SKM-1 treated with dmso at 0.1 percent for 144 hours (cell line): ENCODE results near the gene UNC5C.

Source experiments
- DNase-seq: peaks from one replicate; lab custom pipeline; 2025; ENCODE audit not compliant: unreplicated experiment; lab: John Stamatoyannopoulos, UW

Gene UNC5C

DNA sequence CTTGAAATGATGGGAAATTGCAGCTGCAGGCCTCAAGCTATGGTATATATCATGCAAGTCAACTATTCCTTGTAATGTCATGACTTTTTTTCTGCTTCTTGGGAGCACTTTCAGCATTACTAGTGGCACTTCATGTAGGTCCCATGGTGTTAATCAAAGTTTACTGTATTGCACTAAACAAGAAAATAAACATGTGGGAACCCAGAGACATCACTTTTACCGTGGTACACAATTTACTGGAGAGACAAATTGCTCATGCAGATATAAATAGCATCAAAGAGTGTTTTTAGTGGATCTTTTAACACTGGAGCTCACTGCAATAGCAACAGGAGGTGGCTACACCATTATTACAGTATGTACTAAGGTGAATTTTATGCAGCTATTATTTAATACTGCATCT lies 79.2 kb downstream of the UNC5C start:
- no peak for DNase-seq

DNA sequence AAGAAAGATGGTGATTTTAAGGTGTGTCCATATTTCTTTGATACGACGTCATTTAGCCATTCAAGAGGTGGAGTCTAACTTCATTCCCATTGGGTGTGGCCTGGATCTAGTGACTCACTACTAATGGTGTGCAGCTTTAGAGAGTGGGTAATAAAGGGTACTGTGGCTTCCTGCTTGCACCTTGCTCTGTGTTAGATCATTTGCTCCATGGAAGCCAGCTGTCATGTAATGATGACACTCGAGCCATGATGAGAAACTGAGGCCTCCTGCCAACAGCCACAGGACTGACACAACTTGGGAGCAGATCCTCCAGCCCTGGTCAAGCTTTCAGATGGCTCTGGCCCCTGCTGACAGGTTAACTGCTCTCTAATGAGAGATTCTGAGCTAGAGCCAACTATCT lies 82.0 kb downstream of the UNC5C start:
- DNase-seq: no peak

DNA sequence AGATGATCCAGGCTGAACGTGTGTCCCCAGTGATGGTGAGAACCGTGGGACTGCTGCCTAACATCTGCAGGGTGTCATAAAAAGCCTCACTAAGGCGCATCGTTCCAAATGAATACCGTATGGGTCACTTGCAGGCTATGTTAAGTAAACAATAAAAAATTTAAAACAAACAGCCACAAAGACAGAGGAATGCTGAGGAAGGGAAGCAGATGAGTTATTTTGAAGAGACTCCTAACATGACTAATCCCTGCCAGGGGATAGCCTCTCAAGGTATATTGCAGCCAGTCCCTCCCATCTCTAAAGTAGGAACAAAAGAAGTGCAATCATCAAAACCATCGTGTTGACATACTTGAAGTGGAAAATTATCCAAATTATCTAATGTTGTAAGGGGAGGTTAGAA lies 83.8 kb downstream of the UNC5C start:
- no peak for DNase-seq

DNA sequence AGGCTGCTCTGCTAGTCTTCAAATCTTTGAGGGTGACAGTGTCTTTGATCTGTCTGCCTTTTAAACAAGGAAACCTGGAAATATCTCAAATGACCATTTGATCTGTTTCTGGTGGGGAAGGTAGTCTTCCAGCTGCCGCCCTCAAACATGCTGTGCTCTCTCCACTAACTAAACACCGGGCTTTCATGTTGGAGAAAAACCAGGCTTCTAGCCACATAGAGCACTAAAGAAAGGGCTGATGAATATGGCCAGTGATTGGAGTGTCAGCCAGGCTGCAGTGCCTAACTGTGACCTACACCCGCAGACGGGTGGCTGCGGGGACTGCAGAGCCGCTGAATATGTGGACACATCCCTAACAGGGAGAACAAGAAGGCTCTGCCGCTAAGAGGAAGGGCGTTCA lies 85.9 kb downstream of the UNC5C start:
- no peak for DNase-seq

DNA sequence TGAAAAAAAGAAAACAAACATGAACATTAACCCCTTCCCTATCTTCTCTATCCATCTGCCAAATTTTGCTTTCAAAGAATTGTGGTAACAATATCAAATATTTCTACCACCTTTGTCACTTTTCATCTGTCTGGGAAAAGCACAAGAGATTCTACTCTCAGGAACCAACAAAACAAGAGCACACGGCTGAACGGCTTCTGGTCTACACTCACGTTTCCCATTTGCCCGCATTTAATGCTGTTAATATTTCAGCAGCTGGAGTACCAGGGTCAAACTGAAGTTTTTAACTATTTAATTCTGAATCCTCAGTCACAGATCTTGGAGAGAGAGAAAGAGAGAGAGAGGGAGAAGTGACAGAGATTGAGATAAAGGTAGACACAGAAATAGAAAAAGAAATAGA lies 91.4 kb downstream of the UNC5C start:
- no peak for DNase-seq

DNA sequence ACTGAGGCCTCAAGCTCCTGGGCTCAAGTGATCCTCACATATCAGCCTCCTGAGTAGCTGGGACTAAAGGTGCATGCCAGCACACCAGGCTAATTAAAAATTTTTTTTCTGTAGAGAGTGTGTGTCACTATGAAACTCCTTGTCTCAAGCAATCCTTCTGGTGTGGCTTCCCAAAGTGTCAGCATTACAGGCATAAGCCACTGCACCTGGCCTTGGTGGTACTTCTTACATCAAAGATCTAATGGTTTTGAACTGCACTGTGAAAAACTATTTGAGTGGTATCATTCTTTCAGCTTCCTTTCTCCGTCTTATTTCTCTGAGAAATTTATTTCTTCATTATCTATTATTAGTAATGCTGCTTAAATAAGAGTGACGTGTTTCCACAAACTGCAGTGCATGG lies 98.5 kb downstream of the UNC5C start:
- DNase-seq: no peak

DNA sequence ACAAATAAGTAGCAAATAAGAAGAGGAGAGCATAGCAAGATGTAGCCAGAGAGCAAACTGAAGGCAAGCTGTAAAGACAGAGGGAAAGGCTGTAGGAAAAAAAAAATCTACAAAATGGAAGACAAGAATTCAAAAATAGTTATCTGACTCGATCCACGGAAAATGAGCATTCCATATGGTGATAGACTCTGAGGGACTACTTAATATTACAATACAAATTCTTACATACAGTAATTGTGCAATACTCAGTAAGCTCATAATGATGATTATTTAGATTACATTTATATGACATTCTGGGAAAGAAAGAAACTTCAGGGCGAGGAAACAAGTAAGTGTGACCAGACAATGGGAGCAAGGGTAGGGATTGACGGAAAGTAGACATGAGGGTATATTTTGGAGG lies 102.6 kb downstream of the UNC5C start:
- DNase-seq: no peak

DNA sequence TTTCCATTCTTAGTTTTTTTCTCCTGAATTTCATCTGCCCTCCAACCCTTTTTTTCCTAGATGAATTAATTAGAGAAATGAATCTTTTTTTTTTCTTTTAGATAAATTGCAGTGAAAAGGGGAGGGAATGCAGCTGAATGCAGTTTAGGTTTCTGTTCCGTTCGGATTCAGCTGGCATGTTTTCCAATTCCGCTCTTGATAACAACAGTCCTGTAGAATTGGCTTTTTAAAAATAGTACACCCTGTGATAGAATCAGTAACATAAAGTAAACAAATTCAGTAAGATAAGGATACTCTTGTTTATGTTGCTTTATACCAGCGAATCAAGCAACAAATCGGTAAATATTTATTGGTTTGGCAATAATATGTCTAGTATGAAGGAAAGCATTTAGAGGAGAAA lies 103.5 kb downstream of the UNC5C start:
- no peak for DNase-seq

DNA sequence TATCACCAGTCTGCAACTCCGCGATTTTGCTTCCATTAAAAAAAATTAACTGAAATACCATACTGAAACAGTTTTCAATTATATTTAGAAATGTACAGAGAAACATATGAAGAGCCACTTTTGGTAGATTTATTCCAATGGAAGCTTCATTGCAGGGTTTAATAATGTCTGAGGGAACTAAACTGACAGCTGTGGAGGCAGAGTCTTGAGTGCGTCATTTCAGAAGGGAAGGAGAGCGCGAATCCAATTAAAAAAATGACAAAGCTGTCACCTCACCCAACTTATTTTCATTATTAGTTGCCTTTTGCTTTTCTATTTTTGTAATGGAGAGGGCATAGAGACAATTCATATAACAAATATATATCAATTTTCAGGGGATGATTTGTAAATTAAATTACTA lies 104.0 kb downstream of the UNC5C start:
- no peak for DNase-seq

DNA sequence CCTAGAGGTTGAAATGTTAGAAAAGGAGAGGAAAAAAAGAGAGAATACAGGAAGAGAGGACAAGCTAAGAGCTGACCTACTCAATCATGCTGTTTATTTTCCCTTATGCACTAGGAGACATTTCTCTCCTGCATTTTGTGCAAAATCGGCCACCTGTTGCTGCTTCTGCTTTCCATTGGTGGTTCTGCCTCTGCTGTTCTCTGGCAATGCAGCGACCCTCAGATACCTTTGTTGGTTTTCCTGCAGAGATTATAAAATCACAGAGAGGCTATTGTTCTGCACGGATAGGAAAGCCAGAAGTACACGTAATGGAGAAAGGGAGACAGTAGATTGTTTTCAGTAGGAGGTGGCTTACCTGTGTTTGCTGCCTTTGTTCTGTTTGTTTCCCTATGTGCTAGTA lies 108.9 kb downstream of the UNC5C start:
- DNase-seq: no peak

DNA sequence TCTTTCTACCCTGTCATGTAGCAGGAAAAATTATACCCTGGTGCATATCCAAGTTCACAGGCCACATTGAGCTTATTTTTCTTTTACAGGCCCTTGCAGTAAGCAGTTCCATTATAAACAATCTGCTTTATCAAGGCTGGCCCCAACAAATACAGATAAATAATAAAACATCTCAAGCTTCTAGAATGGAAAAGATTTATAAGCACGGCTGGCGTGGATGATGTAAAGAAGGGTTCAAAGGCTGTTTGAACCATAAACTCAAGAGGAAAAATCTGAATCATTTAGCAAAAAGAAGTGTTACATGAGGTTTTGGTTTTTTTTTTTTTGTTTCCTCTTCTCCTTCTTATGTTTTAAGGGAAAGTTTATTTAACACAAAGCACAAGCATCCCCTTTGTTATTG lies 109.7 kb downstream of the UNC5C start:
- DNase-seq: no peak

DNA sequence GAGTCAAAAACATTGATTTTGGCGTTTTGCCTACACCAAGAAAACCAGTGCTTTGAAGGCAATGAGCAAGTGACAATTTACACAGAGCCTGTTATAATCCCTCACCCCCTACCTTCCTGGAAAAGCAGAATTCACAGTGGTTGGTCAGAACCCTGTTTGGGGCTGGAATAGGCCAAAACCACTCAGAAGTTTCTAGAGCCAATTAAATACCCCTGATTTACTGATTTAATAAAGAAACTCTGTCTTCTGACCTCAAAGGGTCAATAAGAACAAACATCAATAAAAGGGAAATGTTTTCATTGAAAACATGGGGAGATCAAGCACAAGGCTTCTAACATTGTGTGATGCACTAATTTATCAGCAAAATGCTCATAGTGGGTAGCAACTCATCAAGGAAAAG lies 116.3 kb downstream of the UNC5C start:
- DNase-seq: no peak

DNA sequence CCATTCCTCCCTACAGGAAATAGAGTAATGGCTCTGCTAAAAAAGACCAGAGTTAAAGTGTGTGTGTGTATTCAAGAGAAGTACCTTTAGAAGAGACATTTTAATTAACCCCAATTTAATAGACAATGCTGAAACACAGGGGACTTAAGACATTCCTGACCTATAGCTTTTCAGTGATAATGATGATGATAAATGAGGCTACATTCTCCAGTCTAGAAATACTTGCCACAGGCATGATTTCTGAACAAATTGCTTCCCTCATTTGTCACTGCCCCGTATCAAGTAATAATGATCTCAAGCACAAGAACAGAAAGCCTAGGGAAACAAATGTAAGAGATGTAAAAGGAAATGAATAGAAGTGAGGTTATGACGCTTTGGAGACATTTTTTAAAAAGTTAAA lies 117.1 kb downstream of the UNC5C start:
- no peak for DNase-seq

DNA sequence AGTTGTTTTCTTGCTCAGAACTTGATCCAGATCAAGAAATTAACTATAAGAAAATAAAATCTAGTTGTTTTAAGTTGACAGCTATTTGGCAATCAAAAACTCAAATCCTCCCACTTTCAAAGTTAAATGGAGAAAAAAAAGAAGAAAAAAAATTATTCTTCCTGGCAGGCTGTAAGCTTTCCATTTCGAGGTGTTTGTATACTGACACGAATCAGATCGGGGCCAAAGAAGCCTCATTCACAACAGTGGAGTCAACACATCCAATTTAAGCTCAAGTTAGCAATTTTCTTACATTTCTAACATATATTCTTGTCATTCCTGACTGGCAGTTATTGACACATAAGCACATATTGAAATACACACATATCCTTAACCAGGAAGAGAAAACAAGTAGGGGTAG lies 119.4 kb downstream of the UNC5C start:
- no peak for DNase-seq

DNA sequence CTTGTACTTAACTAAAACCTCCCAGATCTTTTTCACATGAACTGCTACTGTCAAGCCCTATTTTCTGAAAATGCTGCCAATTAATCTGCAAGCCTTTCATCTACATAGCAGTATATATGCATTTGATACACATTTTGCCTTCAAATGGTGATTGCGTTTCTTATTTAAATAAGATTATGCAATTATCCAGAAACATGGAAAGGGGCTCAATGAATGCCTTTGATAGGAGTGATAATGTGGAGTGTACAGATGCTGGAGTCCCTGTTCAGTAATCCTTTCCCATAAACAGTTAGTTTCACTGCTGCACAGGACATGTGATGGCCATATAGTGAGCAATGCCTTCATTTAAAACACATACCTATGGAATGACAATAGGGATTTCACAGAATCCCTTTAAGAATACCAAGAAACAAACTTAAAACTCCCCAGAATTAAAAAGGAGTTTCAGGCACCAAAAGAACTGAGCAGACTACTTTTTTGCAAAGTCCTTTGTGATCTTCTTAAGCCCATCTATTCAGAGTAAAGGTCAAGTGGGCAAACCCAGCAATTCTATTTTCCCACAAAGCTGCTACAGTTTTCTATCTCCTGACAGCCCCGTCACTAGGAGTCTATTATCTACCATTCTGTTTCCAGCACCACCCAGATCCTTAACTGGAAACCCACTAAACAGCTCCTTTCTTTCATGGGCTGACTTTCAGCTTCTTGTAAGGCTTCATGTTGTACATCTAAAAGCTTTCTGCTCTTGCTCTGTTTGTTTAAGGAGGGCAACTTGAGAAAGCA lies 120.3 kb downstream of the UNC5C start:
- no peak for DNase-seq

DNA sequence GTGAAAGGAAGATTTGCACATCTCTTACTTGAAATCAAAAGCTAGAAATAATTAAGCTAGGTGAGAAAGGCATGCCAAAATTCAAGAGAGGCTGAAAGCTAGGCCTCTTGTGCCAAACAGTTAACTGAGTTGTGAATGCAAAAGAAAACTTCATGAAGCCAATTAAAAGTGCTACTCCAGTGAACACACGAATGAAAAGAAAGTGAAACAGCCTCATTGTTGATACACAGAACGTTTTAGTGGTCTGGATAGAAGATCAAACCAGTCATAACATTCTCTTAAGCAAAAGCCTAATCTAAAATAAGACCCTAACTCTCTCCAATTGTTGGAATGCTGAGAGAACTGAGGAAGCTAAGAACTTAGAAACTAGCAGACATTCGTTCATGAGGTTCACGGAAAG lies 122.3 kb downstream of the UNC5C start:
- DNase-seq: no peak

DNA sequence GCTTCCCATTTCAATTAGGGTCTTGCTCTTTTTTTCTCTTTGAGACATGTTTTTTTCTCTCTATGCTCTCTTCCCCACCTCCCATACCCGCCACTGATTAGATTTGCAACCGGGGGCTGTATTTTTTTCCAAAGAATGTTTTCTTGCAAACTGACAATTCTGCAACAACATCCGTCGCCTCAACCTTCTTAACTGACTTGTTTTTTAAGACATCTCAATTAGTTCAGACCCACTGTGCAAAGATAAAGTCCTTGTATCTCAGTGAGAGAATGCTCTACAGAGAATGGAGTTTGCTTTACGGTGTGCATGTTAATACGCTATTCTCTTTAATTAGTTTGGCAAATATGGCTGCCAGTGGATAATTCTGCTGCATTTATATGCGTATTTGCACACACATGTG lies 126.3 kb downstream of the UNC5C start:
- no peak for DNase-seq

DNA sequence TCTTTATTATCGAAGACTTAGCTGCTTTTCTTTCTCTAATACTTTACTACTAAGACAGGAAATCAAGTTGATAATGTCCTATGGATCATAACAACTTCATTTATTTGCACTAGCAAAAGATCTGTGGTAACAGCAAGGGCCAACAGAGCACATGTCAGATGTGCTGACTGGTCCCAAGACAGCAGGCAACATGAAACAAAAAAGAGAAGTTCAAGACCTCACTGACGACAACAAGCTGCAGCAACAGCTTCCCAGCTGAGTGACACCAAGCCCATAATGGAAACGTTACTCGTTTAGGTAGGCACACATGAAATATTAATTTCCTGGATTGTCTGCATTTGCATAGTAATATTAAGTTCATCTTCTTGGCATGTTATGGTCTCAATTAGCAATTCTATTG lies 126.9 kb downstream of the UNC5C start:
- DNase-seq: no peak

DNA sequence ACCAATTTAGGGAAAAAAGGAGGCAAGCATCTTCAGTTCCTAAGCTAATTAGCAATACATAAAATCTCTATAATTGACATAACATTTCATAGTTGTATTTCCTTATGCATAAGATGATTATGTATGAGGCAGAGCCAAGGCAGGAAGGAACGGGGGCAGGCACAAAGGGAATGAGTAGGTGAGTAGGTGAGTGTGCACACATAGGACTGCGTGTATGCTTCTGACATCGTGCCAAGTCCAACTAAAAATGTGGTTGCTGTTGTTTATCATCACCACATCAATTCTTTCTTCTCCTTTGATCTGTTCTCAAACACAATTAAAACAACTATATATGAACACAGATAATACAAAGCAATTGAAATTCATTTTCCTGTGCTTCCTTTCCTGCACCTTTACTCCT lies 131.2 kb downstream of the UNC5C start:
- no peak for DNase-seq

DNA sequence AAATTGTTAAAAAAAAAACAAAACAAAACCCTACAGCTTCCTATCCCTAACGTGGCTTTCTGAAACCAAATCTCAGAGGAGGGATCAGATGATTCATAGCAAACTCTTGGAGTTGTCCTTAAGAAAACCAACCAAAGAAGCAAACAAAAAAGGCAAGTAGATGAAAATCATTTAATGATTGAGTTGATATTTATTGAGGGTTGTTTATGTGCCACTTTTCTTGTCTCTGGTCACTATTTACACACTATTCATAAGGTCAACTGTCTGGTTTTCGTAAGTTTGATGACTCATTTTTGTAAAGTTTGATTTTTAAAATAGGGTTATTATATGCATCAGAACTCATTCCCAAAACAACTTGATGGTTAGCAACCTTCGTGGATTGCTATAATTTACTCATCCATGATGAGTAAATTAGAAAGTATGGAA lies 133.4 kb downstream of the UNC5C start:
- no peak for DNase-seq

DNA sequence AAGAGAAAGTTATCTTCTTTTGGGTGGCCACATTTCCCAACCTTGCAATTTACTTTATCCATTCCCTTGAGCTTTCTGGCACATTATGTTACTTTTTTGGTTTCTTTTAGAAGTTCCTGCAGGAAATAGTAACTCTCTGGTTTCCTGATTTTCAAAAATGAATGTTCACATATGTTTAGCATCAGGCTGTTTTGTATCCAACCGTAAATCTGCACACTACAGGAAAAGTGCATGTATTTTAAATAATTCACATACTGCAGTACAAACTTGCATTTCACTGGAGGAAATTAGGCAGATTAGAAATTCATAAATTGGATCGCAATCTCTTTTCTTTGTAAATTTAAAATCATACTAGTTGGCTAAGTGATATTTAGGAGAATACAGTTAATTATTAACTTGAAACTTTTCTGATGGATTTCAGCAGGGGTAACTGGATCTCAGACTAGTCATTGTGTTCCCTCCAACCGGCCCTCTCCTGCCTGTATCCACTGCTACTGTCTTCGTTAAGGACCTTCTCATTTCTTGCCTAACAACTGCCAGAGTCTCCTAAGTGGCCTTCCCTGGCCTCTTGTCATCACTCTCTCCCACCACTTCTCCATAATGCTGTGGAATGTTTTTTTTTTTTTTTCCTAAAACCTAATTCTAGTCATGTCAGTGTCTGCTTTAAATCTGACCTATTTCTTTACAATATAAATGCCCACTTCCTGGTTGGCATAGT lies 137.2 kb downstream of the UNC5C start:
- DNase-seq: no peak

DNA sequence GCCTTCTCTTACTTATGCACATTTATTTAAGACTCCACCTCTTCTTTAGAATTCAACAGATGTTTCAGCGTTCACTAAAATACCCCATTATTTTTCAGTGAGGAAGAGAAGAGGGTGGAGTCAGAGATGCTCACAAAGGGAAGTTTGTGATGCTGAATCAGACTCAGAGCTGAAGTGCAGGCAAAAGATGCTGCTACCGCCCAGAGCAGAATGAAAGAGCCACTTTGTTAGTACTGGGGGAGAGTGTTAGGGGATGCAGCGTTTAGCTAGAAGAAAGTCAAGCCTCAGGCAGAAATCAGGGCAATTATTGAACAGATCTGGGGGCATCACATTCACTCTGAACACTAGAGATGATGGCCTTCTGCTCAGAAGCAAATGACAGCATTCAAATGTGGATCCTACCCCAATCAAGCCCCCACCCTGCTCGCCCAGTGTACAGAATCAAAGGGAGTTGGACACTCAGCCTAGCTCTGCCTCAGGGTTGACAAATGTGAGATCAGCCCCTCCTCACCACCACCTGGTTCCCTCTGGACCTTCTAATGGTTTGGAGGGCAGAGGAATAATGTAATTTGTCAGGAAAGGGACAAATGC lies 138.3 kb downstream of the UNC5C start:
- no peak for DNase-seq
